ENCODE measurements around the gene IGFLR1. TPM values are rescaled to one million over a fixed set of nuclear protein-coding genes. Genes with fewer than 3 reads are reported as not detected.

The IGFLR1 gene
- total and polyA plus RNA-seq, 9 of the 15 experiments (the other 6 are each of a cell fraction or from before 2014, with no cell fraction given) = 1.0 to 14.3 (median 4.6) TPM

GRCh38 chr19:35702223-35703012, 39.8 kb downstream of the IGFLR1 start (continued):
- TF ChIP-seq XRCC4 (IDR thresholded peaks at IDR 0.05; ENCODE audit: extremely low read depth, insufficient read depth, insufficient read length) = no peak
- TF ChIP-seq ZC3H11A (IDR thresholded peaks at IDR 0.05; ENCODE audit: low read depth, low read length) = no peak
- no peak for TF ChIP-seq E2F3 (CRISPR knock-in tag; IDR thresholded peaks at IDR 0.05)
- no peak for TF ChIP-seq EP400 (IDR thresholded peaks at IDR 0.05)
- no peak for TF ChIP-seq POLR3A (IDR thresholded peaks at IDR 0.05; ENCODE audit: borderline replicate concordance, extremely low read depth, insufficient read depth, insufficient read length)
- TF ChIP-seq RBM34 (IDR thresholded peaks at IDR 0.05; ENCODE audit: borderline replicate concordance, insufficient read depth, low read length) = no peak
- TF ChIP-seq MEIS2 (IDR thresholded peaks at IDR 0.05; ENCODE audit: partially characterized antibody) = no peak
- no peak for TF ChIP-seq ZNF184 (CRISPR knock-in tag; IDR thresholded peaks at IDR 0.05)
- peak; percentile 71 to 75 for TF ChIP-seq NRF1 (conservative IDR thresholded peaks at IDR 0.05 in 1 of 2, IDR thresholded peaks at IDR 0.05 in 1 of 2)
- TF ChIP-seq RBM25 (IDR thresholded peaks at IDR 0.05; ENCODE audit: low read depth, low read length, severe bottlenecking) = peak; percentile 97
- no peak for TF ChIP-seq MXD1 (CRISPR knock-in tag; IDR thresholded peaks at IDR 0.05; ENCODE audit: borderline replicate concordance, poor library complexity, severe bottlenecking)
- no peak for TF ChIP-seq RFX5 (IDR thresholded peaks at IDR 0.05; ENCODE audit: low read depth, low read length)
- TF ChIP-seq PTTG1 (tag; IDR thresholded peaks at IDR 0.05; ENCODE audit: low read depth) = no peak
- TF ChIP-seq E2F4 (CRISPR knock-in tag; IDR thresholded peaks at IDR 0.05; ENCODE audit: low read depth) = no peak
- TF ChIP-seq ZFX (CRISPR knock-in tag; IDR thresholded peaks at IDR 0.05) = no peak
- no peak for TF ChIP-seq HDGF (IDR thresholded peaks at IDR 0.05)
- no peak for TF ChIP-seq GATA2 (CRISPR knock-in tag; IDR thresholded peaks at IDR 0.05)
- TF ChIP-seq HDAC2 (IDR thresholded peaks at IDR 0.05) = peak; percentile 31; the same call in 1 of the 2 replicates
- no peak for TF ChIP-seq ZBTB26 (CRISPR knock-in tag; IDR thresholded peaks at IDR 0.05)
- no peak for TF ChIP-seq RNF219 (CRISPR knock-in tag; IDR thresholded peaks at IDR 0.05)
- no peak for TF ChIP-seq TEAD4 (IDR thresholded peaks at IDR 0.05; ENCODE audit: low read length)
- TF ChIP-seq TEAD4 (CRISPR knock-in tag; IDR thresholded peaks at IDR 0.05; ENCODE audit: borderline replicate concordance) = no peak
- no peak for TF ChIP-seq TBL1XR1 (IDR thresholded peaks at IDR 0.05; ENCODE audit: low read length in 2 of 2)
- TF ChIP-seq SMAD2 (IDR thresholded peaks at IDR 0.05; ENCODE audit: low read depth, low read length) = no peak
- no peak for TF ChIP-seq SRSF7 (optimal IDR thresholded peaks at IDR 0.05; ENCODE audit: low read depth, low read length)
